NCI-H1930 (cell line): ENCODE results near the gene JAM2.
A peak's percentile ranks its signal among the peaks of the same experiment; 100 is the strongest.

Experiments used
- DNase-seq, 2 experiments: peaks; one replicate each; lab custom pipeline; 2025; lab: John Stamatoyannopoulos, UW

The JAM2 gene

GRCh38 chr21:25717491-25718147, 78.6 kb downstream of the JAM2 start:
- DNase-seq = no peak

- no peak for DNase-seq
These were observed 82.9 kb downstream of the JAM2 start for GRCh38 chr21:25721987-25722386.

GRCh38 chr21:25722631-25723030, 83.6 kb downstream of the JAM2 start:
- DNase-seq = no peak

- DNase-seq = no peak
These were observed 93.2 kb downstream of the JAM2 start for GRCh38 chr21:25732091-25732760.

GRCh38 chr21:25733859-25734653, 95.0 kb downstream of the JAM2 start:
- DNase-seq = no peak

- DNase-seq = no peak
These were observed 95.5 kb downstream of the JAM2 start for GRCh38 chr21:25734654-25734903.

GRCh38 chr21:25734904-25735645, 96.0 kb downstream of the JAM2 start, which contains the start of the genes ATP5PF and GABPA:
TSS of gene ATP5PF (minus strand) at chr21:25734904. CDS start at chr21:25729794, 5,110 bp downstream.
TSS of gene GABPA (plus strand) at chr21:25734972. CDS start at chr21:25741599, 6,627 bp downstream.
- DNase-seq = peak; percentile 93 to 94

GRCh38 chr21:25735646-25736597, 96.9 kb downstream of the JAM2 start:
- peak; percentile 69 to 77 for DNase-seq

GRCh38 chr21:25737421-25737820, 98.4 kb downstream of the JAM2 start:
- DNase-seq = no peak

- no peak for DNase-seq
These were observed 103.8 kb downstream of the JAM2 start for GRCh38 chr21:25742900-25743299.

- DNase-seq = no peak
These were observed 105.8 kb downstream of the JAM2 start for GRCh38 chr21:25744854-25745253.

GRCh38 chr21:25750085-25750484, 111.0 kb downstream of the JAM2 start:
- DNase-seq = no peak

GRCh38 chr21:25752416-25752815, 113.4 kb downstream of the JAM2 start:
- no peak for DNase-seq

- no peak for DNase-seq
These were observed 117.3 kb downstream of the JAM2 start for GRCh38 chr21:25756190-25756932.

GRCh38 chr21:25757531-25757930, 118.5 kb downstream of the JAM2 start:
- DNase-seq = no peak

GRCh38 chr21:25759573-25759972, 120.5 kb downstream of the JAM2 start:
- DNase-seq = no peak

GRCh38 chr21:25760061-25760460, 121.0 kb downstream of the JAM2 start:
- no peak for DNase-seq

GRCh38 chr21:25760677-25761076, 121.6 kb downstream of the JAM2 start:
- DNase-seq = no peak

GRCh38 chr21:25764065-25764464, 125.0 kb downstream of the JAM2 start:
- no peak for DNase-seq
